NT2/D1 (cell line): Measurements from ENCODE around the gene ANKRD55.
"Not testable (repeated sequence)": the region's sequence is repeated elsewhere in the genome, so short reads cannot be mapped to it uniquely, and the experiment has no call there.

ENCODE experiments used
- SUZ12 ChIP-seq: IDR thresholded peaks from 2 replicates; pipeline ENCODE4 v1.6.1; 2011; ENCODE audit not compliant: insufficient read length, insufficient read depth; ENCODE audit errors: extremely low read depth
- YY1 ChIP-seq: IDR thresholded peaks from 2 replicates; pipeline ENCODE4 v1.6.1; 2011; ENCODE audit not compliant: insufficient read length, insufficient read depth
- ZNF274 ChIP-seq: IDR thresholded peaks from 2 replicates; pipeline ENCODE4 v1.6.1; 2011; ENCODE audit warnings: mild to moderate bottlenecking, low read depth, low read length

DNA sequence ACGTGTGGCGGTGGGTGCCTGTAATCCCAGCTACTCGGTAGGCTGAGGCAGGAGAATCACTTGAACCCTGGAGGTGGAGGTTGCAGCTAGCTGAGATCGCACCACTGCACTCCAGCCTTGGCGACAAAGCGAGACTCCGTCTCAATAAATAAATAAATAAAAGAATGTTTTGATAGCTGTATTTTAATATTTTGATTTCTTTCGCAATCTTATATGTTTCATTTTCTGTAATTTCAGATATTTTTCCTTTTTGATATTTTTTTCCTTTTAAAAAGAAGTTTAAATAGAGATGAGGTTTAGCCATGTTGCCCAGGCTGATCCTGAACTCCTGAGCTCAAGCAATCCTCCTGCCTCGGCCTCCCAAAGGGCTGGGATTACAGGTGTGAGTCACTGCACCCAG, 82.4 kb downstream of the ANKRD55 start:
- not testable (repeated sequence) for TF ChIP-seq ZNF274, SUZ12, YY1
